Muscle of leg (tissue), 11 donors: ENCODE results near the gene METTL16. TPM values are rescaled to one million over a fixed set of nuclear protein-coding genes. Genes with fewer than 3 reads are reported as not detected.
"Not testable (repeated sequence)": the region's sequence is repeated elsewhere in the genome, so short reads cannot be mapped to it uniquely, and the experiment has no call there.

Experiments
- DNase-seq: peaks from one replicate; pipeline ENCODE4 v3.0.0; 2013
- H3K27ac ChIP-seq: one replicate; pipeline ENCODE4 v1.5.1; 2013; ENCODE audit warnings: mild to moderate bottlenecking, low read length, control low read depth
- H3K27me3 ChIP-seq: one replicate; pipeline ENCODE4 v1.6.1; 2013; ENCODE audit warnings: low read length; ENCODE audit not compliant: control insufficient read depth, insufficient read depth
- H3K36me3 ChIP-seq: one replicate; pipeline ENCODE4 v1.6.1; 2013; ENCODE audit warnings: low read length; ENCODE audit not compliant: control insufficient read depth, insufficient read depth
- H3K4me1 ChIP-seq: one replicate; pipeline ENCODE4 v1.6.1; 2013; ENCODE audit warnings: low read length; ENCODE audit not compliant: control insufficient read depth, insufficient read depth
- H3K4me3 ChIP-seq: one replicate; pipeline ENCODE4 v1.5.1; 2013; ENCODE audit warnings: low read length, control low read depth
- H3K9me3 ChIP-seq: replicated peaks from 2 replicates; pipeline ENCODE4 v1.6.1; 2013; ENCODE audit warnings: low read depth, low read length; ENCODE audit not compliant: control insufficient read depth
- WGBS: methylation state at CpG from one replicate; pipeline ENCODE4 v1.1.5; 2013; ENCODE audit warnings: missing lambda C conversion rate; ENCODE audit not compliant: insufficient coverage; 5-methylcytosine and 5-hydroxymethylcytosine counted together
- polyA plus RNA-seq, 8 donors: library from polyadenylated mRNA; unstranded; fragments of 120-200 nt; gene quantifications; one replicate each; pipeline versions ENCODE4 v1.2.1 to v1.2.3, GENCODE V29; 2013; ENCODE audit warnings: inconsistent platforms in 1 of 8, low replicate concordance in 1 of 8; ENCODE audit not compliant: insufficient read length in 8 of 8, insufficient read depth in 1 of 8
- total RNA-seq: library from RNA; stranded (reverse); fragments of 120-200 nt; gene quantifications from one replicate; pipeline ENCODE4 v1.2.4, GENCODE V29; 2013

METTL16 gene
- total and polyA plus RNA-seq, 9 donors: 15.5 to 24.1 (median 20.5) TPM

DNA sequence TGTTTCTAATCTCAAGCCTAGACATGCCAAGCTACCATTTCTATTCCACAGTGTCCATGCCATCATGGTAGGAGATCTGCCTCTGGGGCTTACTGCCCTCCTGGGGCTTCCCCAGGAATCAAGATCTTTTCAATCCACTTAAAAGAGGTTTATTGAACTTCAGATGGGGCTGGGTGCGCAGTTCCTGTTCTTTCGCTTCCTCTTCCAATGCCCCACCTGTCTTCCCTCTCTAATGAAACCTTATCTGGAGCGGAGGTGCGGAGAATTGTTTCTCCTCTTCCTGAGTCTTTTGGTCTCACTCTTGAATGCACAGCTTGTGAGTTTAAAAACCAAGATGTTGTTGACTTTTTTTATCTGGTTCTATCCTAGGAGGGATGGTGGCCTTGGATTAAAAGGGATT lies 30.4 kb upstream of the METTL16 start:
- no peak for DNase-seq
- Histone ChIP-seq H3K4me1 (no peaks in the 10 kb centered on the region), H3K4me3 (no peak overlapping the region), H3K9me3 (no peaks in the 10 kb centered on the region), H3K27ac (no peak overlapping the region), H3K27me3 (no peaks in the 10 kb centered on the region), H3K36me3 (no peaks in the 10 kb centered on the region)
- 86% methylated on average over 1 of the region's 4 CpGs for WGBS

DNA sequence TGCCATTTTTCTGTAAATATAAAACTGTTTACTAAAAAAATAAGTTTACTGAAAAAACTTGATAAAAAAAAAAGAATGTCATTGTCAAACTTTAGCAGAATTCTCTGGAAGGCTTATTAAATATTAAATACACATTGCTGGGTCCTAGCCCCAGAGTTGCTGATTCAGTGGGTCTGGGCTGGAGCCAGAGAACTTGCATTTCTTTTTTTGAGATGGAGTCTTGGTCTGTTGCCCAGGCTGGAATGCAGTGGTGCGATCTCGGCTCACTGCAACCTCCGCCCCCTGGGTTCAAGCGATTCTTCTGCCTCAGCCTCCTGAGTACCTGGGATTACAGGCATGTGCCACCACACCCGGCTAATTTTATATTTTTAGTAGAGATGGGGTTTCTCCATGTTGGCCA lies 25.9 kb upstream of the METTL16 start:
- not testable (repeated sequence) for H3K27ac ChIP-seq, H3K4me3 ChIP-seq, DNase-seq, H3K4me1 ChIP-seq, H3K9me3 ChIP-seq, H3K36me3 ChIP-seq, H3K27me3 ChIP-seq
- 30% methylated on average over 2 of the region's 5 CpGs for WGBS

DNA sequence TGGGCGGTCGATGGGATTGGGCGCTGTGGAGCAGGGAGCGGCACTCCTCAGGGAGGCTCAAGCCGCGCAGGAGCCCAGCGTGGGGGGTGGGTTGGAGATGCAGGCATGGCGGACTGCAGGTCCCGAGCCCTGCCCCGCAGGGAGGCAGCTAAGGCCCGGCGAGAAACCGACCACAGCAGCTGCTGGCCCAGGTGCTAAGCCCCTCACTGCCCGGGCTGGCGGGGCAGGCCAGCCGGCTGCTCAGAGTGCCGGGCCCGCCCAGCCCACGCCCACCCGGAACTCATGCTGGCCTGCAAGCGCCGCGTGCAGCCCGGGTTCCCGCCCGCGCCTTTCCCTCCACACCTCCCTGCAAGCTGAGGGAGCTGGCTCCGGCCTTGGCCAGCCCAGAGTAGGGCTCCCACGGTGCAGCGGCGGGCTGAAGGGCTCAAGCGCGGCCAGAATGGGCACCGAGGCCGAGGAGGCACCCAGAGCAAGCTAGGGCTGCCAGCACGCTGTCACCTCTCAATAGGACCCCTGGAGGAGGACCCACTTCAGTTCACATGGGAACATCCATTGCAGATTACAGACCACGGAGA lies 20.5 kb upstream of the METTL16 start:
- H3K4me3 ChIP-seq: no peak overlapping the region
- 94% methylated on average over 27 of the region's 37 CpGs for WGBS
- H3K4me1 ChIP-seq: no peaks in the 10 kb centered on the region
- no peaks in the 10 kb centered on the region for H3K27me3 ChIP-seq
- H3K36me3 ChIP-seq: no peaks in the 10 kb centered on the region
- DNase-seq: no peak
- H3K9me3 ChIP-seq: no peaks in the 10 kb centered on the region
- H3K27ac ChIP-seq: no peak overlapping the region

DNA sequence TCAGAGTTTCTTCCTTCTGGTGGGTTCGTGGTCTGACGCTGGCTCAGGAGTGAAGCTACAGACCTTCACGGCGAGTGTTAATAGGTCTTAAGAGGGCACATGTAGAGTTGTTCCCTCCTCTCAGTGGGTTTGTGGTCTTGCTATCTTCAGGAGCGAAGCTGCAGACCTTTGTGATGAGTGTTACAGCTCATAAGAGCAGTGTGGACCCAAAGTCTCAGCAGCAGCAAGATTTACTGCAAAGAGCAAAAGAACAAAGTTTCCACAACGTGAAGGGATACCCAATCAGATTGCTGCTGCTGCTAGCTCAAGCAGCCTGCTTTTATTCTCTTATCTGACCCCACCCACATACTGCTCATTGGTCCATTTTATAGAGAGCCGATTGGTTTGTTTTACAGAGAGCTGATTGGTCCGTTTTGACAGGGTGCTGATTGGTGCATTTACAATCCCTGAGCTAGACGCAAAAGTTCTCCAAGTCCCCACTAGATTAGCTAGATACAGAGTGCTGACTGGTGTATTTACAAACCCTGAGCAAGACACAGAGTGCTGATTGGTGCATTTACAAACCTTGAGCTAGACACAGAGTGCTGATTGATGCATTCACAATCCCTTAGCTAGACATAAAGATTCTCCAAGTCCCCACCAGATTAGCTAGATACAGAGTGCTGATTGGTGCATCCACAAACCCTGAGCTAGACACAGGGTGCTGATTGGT lies 19.7 kb upstream of the METTL16 start:
- 80% methylated on average over 2 of the region's 9 CpGs for WGBS
- H3K9me3 ChIP-seq: not testable (repeated sequence)

DNA sequence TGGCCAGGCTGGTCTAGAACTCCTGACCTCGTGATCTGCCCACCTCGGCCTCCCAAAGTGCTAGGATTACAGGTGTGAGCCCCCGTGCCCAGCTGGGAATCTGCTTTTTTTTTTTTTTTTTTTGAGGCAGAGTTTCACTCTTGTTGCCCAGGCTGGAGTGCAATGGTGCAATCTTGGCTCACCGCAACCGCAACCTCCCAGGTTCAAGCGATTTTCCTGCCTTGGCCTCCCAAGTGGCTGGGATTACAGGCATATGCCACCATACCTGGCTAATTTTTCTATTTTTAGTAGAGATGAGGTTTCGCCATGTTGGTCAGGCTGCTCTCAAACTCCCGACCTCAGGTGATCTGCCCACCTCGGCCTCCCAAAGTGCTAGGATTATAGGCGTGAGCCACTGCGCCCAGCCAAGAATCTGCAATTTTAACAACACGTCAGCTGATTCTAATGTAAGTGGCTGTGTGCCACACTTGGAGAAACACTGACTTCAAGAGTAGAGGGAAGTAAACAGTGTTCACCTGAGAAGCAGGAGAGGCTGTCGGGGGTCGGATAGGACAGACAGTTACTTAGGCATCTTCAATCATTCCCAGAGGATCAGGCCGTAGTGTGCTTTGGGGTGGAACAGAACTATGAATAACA lies 10.2 kb upstream of the METTL16 start:
- H3K27ac ChIP-seq, H3K4me1 ChIP-seq, H3K4me3 ChIP-seq, H3K36me3 ChIP-seq, H3K9me3 ChIP-seq, DNase-seq, H3K27me3 ChIP-seq: not testable (repeated sequence)
- 76% methylated on average over 9 of the region's 15 CpGs for WGBS

More for the DNA sequence above, 19.7 kb upstream of the METTL16 start:
- H3K27me3 ChIP-seq, DNase-seq, H3K4me3 ChIP-seq, H3K4me1 ChIP-seq, H3K27ac ChIP-seq, H3K36me3 ChIP-seq: not testable (repeated sequence)

DNA sequence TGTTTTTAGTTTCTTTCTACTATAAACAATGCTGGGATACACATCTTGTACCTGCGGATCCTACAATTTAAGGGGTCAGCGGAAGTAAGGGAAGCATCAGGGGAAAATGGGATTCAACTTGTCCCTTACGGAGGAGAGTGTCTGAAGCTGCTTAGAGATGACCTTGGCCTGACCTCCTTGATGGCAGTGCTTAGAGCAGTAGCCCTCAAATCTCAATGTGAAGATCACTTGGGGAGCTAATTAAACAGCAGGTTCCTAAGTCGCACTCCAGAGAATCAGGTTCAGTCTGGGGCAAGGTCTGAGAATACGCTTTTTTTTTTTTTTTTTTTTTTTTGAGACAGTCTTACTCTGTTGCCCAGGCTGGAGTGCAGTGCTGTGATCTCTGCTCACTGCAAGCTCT lies 9.6 kb upstream of the METTL16 start:
- no peak for DNase-seq
- Histone ChIP-seq H3K4me3 (no peak overlapping the region), H3K27me3 (no peaks in the 10 kb centered on the region), H3K27ac (no peak overlapping the region), H3K9me3 (no peaks in the 10 kb centered on the region), H3K4me1 (no peaks in the 10 kb centered on the region), H3K36me3 (no peaks in the 10 kb centered on the region)
- WGBS: 77% methylated on average over 4 of the region's 5 CpGs

DNA sequence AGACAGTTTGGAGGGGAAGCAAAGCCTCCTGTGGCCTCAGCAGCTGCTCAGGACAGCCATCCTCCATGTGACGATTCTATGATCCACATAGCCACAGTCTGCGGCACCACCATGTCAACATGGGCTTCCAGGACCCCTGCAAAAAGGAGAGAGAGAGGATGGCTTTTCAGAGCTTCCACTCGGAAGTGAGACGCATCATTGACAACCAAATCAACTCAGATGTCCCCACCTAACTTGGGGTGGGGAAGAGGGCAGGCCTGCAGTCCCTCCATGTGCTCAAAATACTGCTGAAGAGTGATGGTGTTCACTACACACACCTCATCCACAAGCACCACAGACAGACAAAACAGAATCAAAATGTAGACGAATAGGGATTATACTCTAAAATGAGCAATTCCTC lies 5.9 kb upstream of the METTL16 start:
- WGBS: 81% methylated on average over 2 of the region's 5 CpGs
- H3K36me3 ChIP-seq: no peaks in the 10 kb centered on the region
- no peaks in the 10 kb centered on the region for H3K4me1 ChIP-seq
- H3K27ac ChIP-seq: no peak overlapping the region
- H3K27me3 ChIP-seq: no peaks in the 10 kb centered on the region
- no peaks in the 10 kb centered on the region for H3K9me3 ChIP-seq
- DNase-seq: no peak
- H3K4me3 ChIP-seq: no peak overlapping the region

DNA sequence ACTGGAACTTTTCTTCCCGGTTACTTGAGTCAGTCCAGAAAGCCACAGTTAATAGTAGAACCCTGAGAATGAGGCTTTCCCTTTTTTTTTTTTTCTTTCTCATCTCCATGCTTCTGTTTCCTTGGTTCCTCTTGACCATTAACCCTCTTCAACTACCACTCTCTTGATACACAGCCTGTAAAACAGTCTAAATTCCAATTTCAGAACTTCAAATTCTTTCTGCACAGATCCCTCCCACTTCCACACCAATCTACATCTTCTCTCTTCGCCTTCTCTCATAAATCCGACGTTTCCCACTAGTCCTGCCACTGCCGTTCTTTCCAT lies 588 bp downstream of the METTL16 start:
- 0% methylated on average over 5 of the region's 5 CpGs for WGBS
- Histone ChIP-seq H3K9me3 (no peaks in the 10 kb centered on the region), H3K27me3 (no peaks in the 10 kb centered on the region), H3K4me1 (peaks cover 3% of the 10 kb centered on the region), H3K4me3 (peak overlapping the region; percentile 87), H3K36me3 (no peaks in the 10 kb centered on the region), H3K27ac (peak overlapping the region; percentile 99)
- no peak for DNase-seq

DNA sequence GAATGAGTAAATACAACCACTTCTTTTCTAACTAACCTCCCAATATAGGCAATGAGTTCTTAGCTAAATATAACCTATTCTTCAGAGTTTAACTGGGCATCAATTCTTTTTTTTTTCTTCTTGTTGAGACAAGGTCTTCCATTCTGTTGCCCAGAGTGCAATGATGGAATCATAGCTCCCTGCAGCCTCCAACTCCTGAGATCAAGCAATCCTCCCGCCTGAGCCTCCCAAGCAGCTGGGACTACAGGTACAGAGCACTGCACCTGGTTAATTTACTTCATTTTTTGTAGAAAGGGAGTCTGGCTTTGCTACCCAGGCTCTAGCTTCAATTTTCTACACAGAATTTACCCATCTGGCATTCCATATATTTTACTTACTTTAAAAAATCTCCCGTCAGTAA lies 1.1 kb downstream of the METTL16 start:
- no peak for DNase-seq
- Histone ChIP-seq H3K4me1 (peaks cover 3% of the 10 kb centered on the region), H3K27me3 (no peaks in the 10 kb centered on the region), H3K4me3 (peak overlapping the region; percentile 87), H3K9me3 (peaks cover 2% of the 10 kb centered on the region), H3K27ac (peak overlapping the region; percentile 99), H3K36me3 (peaks cover 2% of the 10 kb centered on the region)
- no CpG with 5 or more reads among the region's 2 CpGs for WGBS

DNA sequence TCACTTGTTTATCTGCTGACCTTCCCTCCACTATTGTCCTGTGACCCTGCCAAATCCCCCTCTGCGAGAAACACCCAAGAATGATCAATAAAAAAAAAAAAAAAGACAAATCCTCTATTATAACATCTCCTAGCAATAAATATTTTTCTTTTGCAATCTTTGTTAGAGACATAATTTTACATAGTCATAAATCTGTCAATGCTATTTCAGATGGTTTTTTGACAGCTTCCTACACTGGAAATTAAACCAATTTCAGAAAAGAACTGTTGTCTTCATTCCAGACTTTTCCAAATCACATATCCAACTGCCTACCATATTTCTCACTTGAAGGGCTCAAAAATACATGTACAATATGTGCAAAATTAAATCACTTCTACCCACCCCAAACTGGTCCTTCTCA lies 3.7 kb downstream of the METTL16 start:
- H3K27ac ChIP-seq: no peak overlapping the region
- H3K9me3 ChIP-seq: peaks cover 10% of the 10 kb centered on the region
- H3K36me3 ChIP-seq: peaks cover 4% of the 10 kb centered on the region
- H3K27me3 ChIP-seq: no peaks in the 10 kb centered on the region
- H3K4me3 ChIP-seq: no peak overlapping the region
- DNase-seq: no peak
- peaks cover 3% of the 10 kb centered on the region for H3K4me1 ChIP-seq
- no CpG with 5 or more reads among the region's 1 CpG for WGBS
